KMS-11 (cell line): ENCODE results near the gene MTX1.
"Not testable (repeated sequence)": the region's sequence is repeated elsewhere in the genome, so short reads cannot be mapped to it uniquely, and the experiment has no call there.

Experiments
- H2AFZ ChIP-seq: fragments of 200-600 bp; sonication (generic); 2 replicates; pipeline ENCODE4 v1.6.1; 2016; ENCODE audit warnings: antibody characterized with exemption, mixed run types, low read depth
- H3K27ac ChIP-seq: fragments of 200-600 bp; sonication (generic); 2 replicates; pipeline ENCODE4 v1.6.1; 2016; ENCODE audit warnings: mild to moderate bottlenecking, mixed run types
- H3K27me3 ChIP-seq: fragments of 200-600 bp; sonication (generic); 2 replicates; pipeline ENCODE4 v1.6.1; 2017; ENCODE audit warnings: mild to moderate bottlenecking, low read depth, mixed run types, moderate library complexity; ENCODE audit not compliant: insufficient read depth
- H3K36me3 ChIP-seq: fragments of 200-600 bp; sonication (generic); 2 replicates; pipeline ENCODE4 v1.6.1; 2017; ENCODE audit warnings: mild to moderate bottlenecking, mixed run types; ENCODE audit not compliant: insufficient read depth
- H3K4me1 ChIP-seq: fragments of 200-600 bp; sonication (generic); 2 replicates; pipeline ENCODE4 v1.6.1; 2016; ENCODE audit warnings: mild to moderate bottlenecking, low read depth, mixed run types; ENCODE audit not compliant: poor library complexity, severe bottlenecking
- H3K4me2 ChIP-seq: fragments of 200-600 bp; sonication (generic); 2 replicates; pipeline ENCODE4 v1.7.0; 2016; ENCODE audit warnings: mild to moderate bottlenecking, mixed run types
- H3K4me3 ChIP-seq: fragments of 200-600 bp; sonication (generic); IDR thresholded peaks from 2 replicates; pipeline ENCODE4 v1.6.1; 2017; ENCODE audit warnings: low read depth, low read length, mixed read lengths; ENCODE audit not compliant: insufficient read depth
- H3K79me2 ChIP-seq: fragments of 200-600 bp; sonication (generic); 2 replicates; pipeline ENCODE4 v1.6.1; 2016; ENCODE audit warnings: low read depth, mixed run types; ENCODE audit not compliant: insufficient read depth
- H3K9ac ChIP-seq: fragments of 200-600 bp; sonication (generic); 2 replicates; pipeline ENCODE4 v1.6.1; 2016; ENCODE audit warnings: mild to moderate bottlenecking, mixed run types
- H4K20me1 ChIP-seq: fragments of 200-600 bp; sonication (generic); 2 replicates; pipeline ENCODE4 v1.6.1; 2016; ENCODE audit warnings: mild to moderate bottlenecking, mixed run types; ENCODE audit not compliant: insufficient read depth
- TF ChIP-seq, protein P1 (sequence below): fragments of 200-600 bp; sonication (generic); conservative IDR thresholded peaks from 2 replicates; pipeline ENCODE4 v1.6.1; 2017; ENCODE audit warnings: low read depth, mild to moderate bottlenecking, antibody characterized with exemption, low read length, moderate library complexity, mixed read lengths

The MTX1 gene

DNA sequence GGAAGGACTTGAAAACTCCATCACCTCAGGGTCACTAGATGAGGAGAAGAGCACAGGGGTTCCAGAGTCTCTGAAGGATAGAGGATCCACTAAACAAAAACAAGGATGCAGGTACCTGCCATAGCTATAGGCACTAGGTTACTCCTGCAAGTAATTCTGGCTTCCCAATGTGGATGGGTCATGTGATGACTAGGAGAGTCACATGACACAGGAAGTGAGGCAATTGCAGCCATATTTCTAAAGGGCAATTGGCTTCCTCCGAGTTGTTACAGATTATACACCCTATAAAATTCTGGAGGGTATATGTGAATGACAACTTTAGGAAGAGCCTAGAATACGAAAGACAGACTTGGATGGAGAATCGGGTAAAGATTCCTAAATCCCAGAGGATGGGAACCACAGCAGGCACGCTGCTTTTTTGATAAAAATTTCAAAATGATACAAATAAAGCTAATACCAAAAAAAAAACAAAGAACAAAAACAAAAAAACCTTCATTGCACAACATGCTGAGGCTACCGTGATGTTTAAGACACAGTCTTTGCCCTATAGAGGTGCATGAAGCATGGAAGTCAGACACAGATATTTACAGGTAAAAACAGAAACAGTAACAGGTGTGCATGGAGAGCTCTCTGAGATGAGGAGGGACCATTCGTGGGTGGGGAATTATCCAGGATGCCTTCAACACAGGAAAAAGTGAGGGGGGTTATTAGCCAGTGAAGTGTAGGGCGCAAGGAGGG lies 10.5 kb downstream of the MTX1 start:
- Histone ChIP-seq H3K4me3 (no peak overlapping the region), H3K4me1 (peaks cover 10% of the 10 kb centered on the region), H3K9ac (no peak overlapping the region), H3K27me3 (no peaks in the 10 kb centered on the region), H3K79me2 (no peaks in the 10 kb centered on the region), H3K27ac (no peak overlapping the region), H3K4me2 (no peak overlapping the region), H2AFZ (no peak overlapping the region), H3K36me3 (no peaks in the 10 kb centered on the region), H4K20me1 (no peaks in the 10 kb centered on the region)
- TF ChIP-seq, protein P1, sequence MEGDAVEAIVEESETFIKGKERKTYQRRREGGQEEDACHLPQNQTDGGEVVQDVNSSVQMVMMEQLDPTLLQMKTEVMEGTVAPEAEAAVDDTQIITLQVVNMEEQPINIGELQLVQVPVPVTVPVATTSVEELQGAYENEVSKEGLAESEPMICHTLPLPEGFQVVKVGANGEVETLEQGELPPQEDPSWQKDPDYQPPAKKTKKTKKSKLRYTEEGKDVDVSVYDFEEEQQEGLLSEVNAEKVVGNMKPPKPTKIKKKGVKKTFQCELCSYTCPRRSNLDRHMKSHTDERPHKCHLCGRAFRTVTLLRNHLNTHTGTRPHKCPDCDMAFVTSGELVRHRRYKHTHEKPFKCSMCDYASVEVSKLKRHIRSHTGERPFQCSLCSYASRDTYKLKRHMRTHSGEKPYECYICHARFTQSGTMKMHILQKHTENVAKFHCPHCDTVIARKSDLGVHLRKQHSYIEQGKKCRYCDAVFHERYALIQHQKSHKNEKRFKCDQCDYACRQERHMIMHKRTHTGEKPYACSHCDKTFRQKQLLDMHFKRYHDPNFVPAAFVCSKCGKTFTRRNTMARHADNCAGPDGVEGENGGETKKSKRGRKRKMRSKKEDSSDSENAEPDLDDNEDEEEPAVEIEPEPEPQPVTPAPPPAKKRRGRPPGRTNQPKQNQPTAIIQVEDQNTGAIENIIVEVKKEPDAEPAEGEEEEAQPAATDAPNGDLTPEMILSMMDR = no peak

DNA sequence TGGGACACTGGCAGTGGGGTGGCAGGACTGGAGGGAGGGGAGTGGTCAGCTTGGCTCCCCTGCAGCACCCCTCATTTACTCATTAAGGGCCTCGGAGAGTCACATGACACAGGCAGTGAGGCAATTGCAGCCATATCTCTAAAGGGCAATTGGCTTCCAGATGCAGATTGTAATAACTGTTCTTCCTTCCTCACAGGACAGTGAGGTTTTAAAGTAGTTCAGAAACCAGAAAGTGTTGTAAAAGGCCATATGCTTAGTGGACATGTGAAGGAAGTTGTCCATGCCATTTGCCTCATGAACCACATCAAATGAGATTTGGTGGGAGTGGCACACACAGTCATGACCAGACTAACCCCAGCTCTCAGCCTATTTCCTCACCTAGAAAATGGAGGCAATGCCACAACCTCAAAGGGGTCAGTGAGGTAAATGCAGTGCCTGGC lies 11.1 kb downstream of the MTX1 start:
- Histone ChIP-seq H4K20me1 (no peaks in the 10 kb centered on the region), H3K27me3 (no peaks in the 10 kb centered on the region), H3K4me1 (peaks cover 10% of the 10 kb centered on the region), H2AFZ (no peak overlapping the region), H3K27ac (no peak overlapping the region), H3K4me2 (no peak overlapping the region), H3K36me3 (no peaks in the 10 kb centered on the region), H3K4me3 (no peak overlapping the region), H3K79me2 (no peaks in the 10 kb centered on the region), H3K9ac (no peak overlapping the region)
- TF ChIP-seq, protein P1 = no peak

DNA sequence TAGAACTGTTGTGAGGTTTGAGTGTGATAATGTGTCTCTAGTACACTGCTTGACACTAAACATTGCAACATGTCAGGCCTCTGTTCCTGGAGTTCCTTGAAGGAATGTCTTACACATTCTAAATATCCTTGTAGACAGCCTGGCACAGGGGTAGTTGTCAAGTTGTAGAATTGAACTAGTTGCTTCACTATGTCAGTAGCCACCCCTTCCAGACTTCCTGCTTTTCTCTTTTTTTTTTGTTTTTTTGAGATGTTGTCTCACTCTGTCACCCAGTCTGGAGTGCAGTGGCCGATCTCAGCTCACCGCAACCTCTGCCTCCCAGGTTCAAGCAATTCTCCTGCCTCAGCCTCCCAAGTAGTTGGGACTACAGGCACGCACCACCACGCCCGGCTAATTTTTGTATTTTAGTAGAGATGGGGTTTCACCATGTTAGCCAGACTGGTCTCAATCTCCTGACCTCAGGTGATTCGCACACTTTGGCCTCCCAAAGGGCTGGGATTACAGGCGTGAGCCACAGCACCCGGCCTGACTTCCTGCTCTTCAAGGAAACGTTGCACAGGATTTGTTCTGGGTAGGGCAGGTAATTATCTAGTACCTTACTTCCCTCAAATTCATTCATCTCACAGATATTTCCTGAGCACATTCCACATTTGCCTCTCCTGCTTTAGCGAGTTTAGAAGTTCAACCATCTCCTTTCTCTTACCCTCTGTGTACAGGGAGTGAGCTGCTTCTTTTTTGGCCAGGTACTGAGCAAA lies 11.9 kb downstream of the MTX1 start:
- H2AFZ ChIP-seq, H3K36me3 ChIP-seq, H4K20me1 ChIP-seq, H3K4me2 ChIP-seq, H3K27me3 ChIP-seq, H3K79me2 ChIP-seq, H3K27ac ChIP-seq, H3K4me3 ChIP-seq, H3K9ac ChIP-seq: not testable (repeated sequence)
- peaks cover 11% of the 10 kb centered on the region for H3K4me1 ChIP-seq

DNA sequence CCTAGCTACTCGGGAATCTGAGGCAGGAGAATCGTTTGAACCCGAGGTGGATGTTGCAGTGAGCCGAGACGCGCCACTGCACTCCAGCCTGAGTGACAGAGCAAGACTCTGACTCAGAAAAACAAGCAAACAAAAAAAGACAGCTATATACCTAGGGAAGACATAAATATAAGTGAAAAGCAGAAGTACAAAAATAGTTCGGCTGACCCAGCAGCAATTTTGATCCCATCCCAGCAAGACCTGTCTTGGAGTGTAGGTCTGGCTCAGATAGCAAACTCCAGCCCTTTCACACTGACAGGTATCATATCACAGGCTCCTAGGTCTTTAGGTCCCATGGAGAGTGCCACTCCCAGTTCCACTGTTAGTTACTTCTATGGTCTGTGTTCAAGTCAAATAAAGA lies 14.6 kb downstream of the MTX1 start:
- Histone ChIP-seq H3K4me1 (peaks cover 25% of the 10 kb centered on the region), H4K20me1 (no peaks in the 10 kb centered on the region), H3K27ac (no peak overlapping the region), H3K79me2 (peaks cover 19% of the 10 kb centered on the region), H3K36me3 (no peaks in the 10 kb centered on the region), H3K9ac (no peak overlapping the region), H3K27me3 (no peaks in the 10 kb centered on the region), H2AFZ (no peak overlapping the region), H3K4me2 (no peak overlapping the region), H3K4me3 (no peak overlapping the region)
- TF ChIP-seq, protein P1 = no peak

DNA sequence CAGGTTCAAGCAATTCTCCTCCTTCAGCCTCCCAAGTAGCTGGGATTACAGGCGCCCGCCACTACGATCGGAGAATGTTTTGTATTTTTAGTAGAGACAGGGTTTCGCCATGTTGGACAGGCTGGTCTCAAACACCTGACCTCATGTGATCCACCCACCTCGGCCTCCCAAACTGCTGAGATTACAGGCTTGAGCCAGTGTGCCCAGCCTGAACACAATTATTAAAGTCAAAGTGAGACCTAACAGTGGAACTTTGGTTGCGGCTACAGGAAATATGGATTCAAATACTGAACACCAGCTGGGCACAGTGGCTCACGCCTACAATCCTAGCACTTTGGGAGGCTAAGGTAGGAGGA lies 16.9 kb downstream of the MTX1 start:
- not testable (repeated sequence) for H3K27ac ChIP-seq, H3K9ac ChIP-seq

More for the DNA sequence above, 16.9 kb downstream of the MTX1 start:
- Histone ChIP-seq H3K4me2 (peak overlapping the region; percentile 66; the same call in 1 of the 2 replicates), H3K79me2 (peaks cover 19% of the 10 kb centered on the region), H3K4me1 (peaks cover 22% of the 10 kb centered on the region)
- not testable (repeated sequence) for H3K27me3 ChIP-seq, H2AFZ ChIP-seq, H4K20me1 ChIP-seq, H3K36me3 ChIP-seq, H3K4me3 ChIP-seq
